ENCODE measurements around the gene GZMB.
"Not testable (repeated sequence)": the region's sequence is repeated elsewhere in the genome, so short reads cannot be mapped to it uniquely, and the experiment has no call there.

The GZMB gene

GRCh38 chr14:24634158-24634557 lies at the start of gene GZMB:
GZMB (minus strand) TSS chr14:24634190; CDS start chr14:24634160, 30 bp downstream.
- DNase-seq: no peak

GRCh38 chr14:24681056-24681455 lies 47.1 kb upstream of the GZMB start:
- no peak for DNase-seq

- no peak for DNase-seq
These were observed 46.5 kb upstream of the GZMB start for GRCh38 chr14:24680516-24680915.

GRCh38 chr14:24679248-24679961 lies 45.4 kb upstream of the GZMB start:
- DNase-seq: no peak

- peak; percentile 96 for DNase-seq
These were observed 44.8 kb upstream of the GZMB start for GRCh38 chr14:24678801-24679247.

GRCh38 chr14:24677956-24678355 lies 44.0 kb upstream of the GZMB start:
- DNase-seq: no peak

GRCh38 chr14:24674204-24674970 lies 40.4 kb upstream of the GZMB start:
- peak; percentile 58 for DNase-seq

GRCh38 chr14:24673534-24674203 lies 39.7 kb upstream of the GZMB start:
- peak; percentile 46 for DNase-seq

- DNase-seq: no peak
These were observed 39.1 kb upstream of the GZMB start for GRCh38 chr14:24673059-24673458.

- no peak for DNase-seq
These were observed 36.6 kb upstream of the GZMB start for GRCh38 chr14:24670594-24670993.

GRCh38 chr14:24669651-24670050 lies 35.7 kb upstream of the GZMB start:
- no peak for DNase-seq

GRCh38 chr14:24665440-24665991 lies 31.5 kb upstream of the GZMB start:
- DNase-seq: peak; percentile 89

GRCh38 chr14:24664366-24664765 lies 30.4 kb upstream of the GZMB start:
- peak; percentile 8 for DNase-seq

GRCh38 chr14:24662753-24663152 lies 28.8 kb upstream of the GZMB start:
- DNase-seq: peak; percentile 65

GRCh38 chr14:24659916-24660570 lies 26.1 kb upstream of the GZMB start:
- peak; percentile 78 for DNase-seq

- DNase-seq: not testable (repeated sequence)
These were observed 14.4 kb upstream of the GZMB start for GRCh38 chr14:24648361-24648760.

- no peak for DNase-seq
These were observed 5.9 kb upstream of the GZMB start for GRCh38 chr14:24639905-24640304.

GRCh38 chr14:24639270-24639669 lies 5.3 kb upstream of the GZMB start:
- DNase-seq: no peak

- DNase-seq: no peak
These were observed 637 bp downstream of the GZMB start for GRCh38 chr14:24633353-24633752.

GRCh38 chr14:24632761-24633160 lies 1.2 kb downstream of the GZMB start:
- DNase-seq: no peak

- no peak for DNase-seq
These were observed 1.7 kb downstream of the GZMB start for GRCh38 chr14:24632336-24632735.

- no peak for DNase-seq
These were observed 2.1 kb downstream of the GZMB start for GRCh38 chr14:24631749-24632335.

Measured in hematopoietic multipotent progenitor cell treated with erythropoietin and hydrocortisone succinate and interleukin-3 and kit ligand, for 6 days (in vitro differentiated cells).